ENCODE measurements around the gene PUSL1. TPM values are rescaled to one million over a fixed set of nuclear protein-coding genes. Genes with fewer than 3 reads are reported as not detected.

Gene PUSL1
- total RNA-seq, 2 experiments from 2014 or later: 24.0 to 26.2 TPM

GRCh38 chr1:1268284-1268682, 40.1 kb upstream of the PUSL1 start:
- CTCF ChIA-PET: interaction anchor here (1.0 kb wide), 1 partner anchor 146 kb away, joined by 4 read pairs; no protein-coding TSS in a partner anchor

GRCh38 chr1:1270813-1271212, 37.6 kb upstream of the PUSL1 start:
- no peaks in the 10 kb centered on the region for H3K9me3 Mint-ChIP-seq (ENCODE audit: insufficient read depth)
- peak overlapping the region; percentile 70 for H3K27ac Mint-ChIP-seq
- peaks cover 38% of the 10 kb centered on the region for H3K36me3 Mint-ChIP-seq (ENCODE audit: low read depth)
- ChIA-PET POLR2A (no interaction called here), CTCF (interaction anchor here (1.5 to 1.8 kb wide), 2 partner anchors 21 to 149 kb away, joined by 4 to 7 read pairs; no protein-coding TSS in a partner anchor)
- no peaks in the 10 kb centered on the region for H3K27me3 Mint-ChIP-seq (ENCODE audit: low read depth)
- ATAC-seq: no peak
- DNase-seq: no peak
- peak overlapping the region; percentile 67 for H3K4me3 Mint-ChIP-seq
- peaks cover 42% of the 10 kb centered on the region for H3K4me1 Mint-ChIP-seq (ENCODE audit: low read depth)

More at GRCh38 chr1:1268284-1268682, 40.1 kb upstream of the PUSL1 start:
- Mint-ChIP-seq H3K4me3 (no peak overlapping the region), H3K4me1 (ENCODE audit: low read depth) (peaks cover 38% of the 10 kb centered on the region), H3K9me3 (ENCODE audit: insufficient read depth) (no peaks in the 10 kb centered on the region), H3K27me3 (ENCODE audit: low read depth) (no peaks in the 10 kb centered on the region), H3K36me3 (ENCODE audit: low read depth) (peaks cover 46% of the 10 kb centered on the region), H3K27ac (no peak overlapping the region)
- ATAC-seq (no peak), DNase-seq (no peak)
- POLR2A ChIA-PET: no interaction called here

DNA sequence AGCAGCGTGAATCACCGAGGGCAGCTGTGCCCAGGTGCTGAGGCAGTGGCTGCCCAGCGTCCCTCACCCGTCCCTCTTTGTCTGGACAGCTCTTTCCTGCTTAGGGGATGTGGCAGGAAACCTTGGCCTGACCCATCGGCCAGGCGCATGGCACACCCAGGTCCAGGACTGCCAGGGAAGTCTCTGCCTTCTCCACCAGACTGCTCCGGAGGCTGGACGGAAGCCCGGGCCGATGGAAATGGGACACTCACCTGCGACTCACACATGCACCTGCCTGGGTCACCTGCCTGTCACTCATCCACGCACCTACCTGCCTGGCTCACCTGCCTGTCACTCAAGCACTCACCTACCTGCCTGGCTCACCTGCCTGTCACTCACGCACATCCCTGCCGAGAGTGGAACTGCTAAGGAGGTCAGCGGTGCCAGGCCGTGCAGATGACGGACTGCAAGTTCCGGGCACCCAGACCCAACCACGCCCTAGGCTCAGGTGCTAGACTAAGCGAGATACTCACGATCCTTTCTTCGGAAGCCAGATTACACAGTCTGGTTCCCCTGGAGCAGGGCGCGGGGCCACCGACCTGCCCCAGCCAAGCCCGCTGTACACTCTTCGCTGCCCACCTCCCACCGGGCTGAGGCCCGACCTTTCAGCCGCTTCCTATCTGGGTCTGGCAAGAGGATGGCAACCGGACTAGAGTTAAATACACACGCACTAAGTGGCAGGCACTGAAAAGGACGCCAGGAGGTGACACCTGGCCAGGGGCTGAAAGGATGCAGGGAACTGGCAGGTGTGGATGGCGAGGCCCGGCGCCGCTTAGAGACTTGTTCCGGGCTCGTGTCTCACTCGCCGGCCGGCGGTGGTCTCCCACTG, 35.8 kb upstream of the PUSL1 start:
- CTCF ChIA-PET: interaction anchor here (1.0 to 1.8 kb wide), 3 partner anchors 19 to 155 kb away, joined by 4 to 7 read pairs (median 5); no protein-coding TSS in a partner anchor
- H3K36me3 Mint-ChIP-seq (ENCODE audit: low read depth): peaks cover 29% of the 10 kb centered on the region
- DNase-seq (peak; percentile 38), ATAC-seq (peak; percentile 10)
- no peaks in the 10 kb centered on the region for H3K27me3 Mint-ChIP-seq (ENCODE audit: low read depth)
- H3K4me3 Mint-ChIP-seq: peak overlapping the region; percentile 89
- POLR2A ChIA-PET: interaction anchor here (0.7 to 0.9 kb wide), 2 partner anchors 33 to 314 kb away, joined by 3 read pairs; partner anchors contain the start of gene NOC2L
- H3K27ac Mint-ChIP-seq: peak overlapping the region; percentile 87
- H3K9me3 Mint-ChIP-seq (ENCODE audit: insufficient read depth): no peaks in the 10 kb centered on the region
- peaks cover 39% of the 10 kb centered on the region for H3K4me1 Mint-ChIP-seq (ENCODE audit: low read depth)

GRCh38 chr1:1273209-1273511, 35.2 kb upstream of the PUSL1 start:
- no peaks in the 10 kb centered on the region for H3K27me3 Mint-ChIP-seq (ENCODE audit: low read depth)
- H3K4me1 Mint-ChIP-seq (ENCODE audit: low read depth): peaks cover 39% of the 10 kb centered on the region
- peak overlapping the region; percentile 89 for H3K4me3 Mint-ChIP-seq
- ChIA-PET POLR2A (interaction anchor here (0.9 kb wide), 1 partner anchor 32 kb away, joined by 3 read pairs; no protein-coding TSS in a partner anchor), CTCF (interaction anchor here (1.0 to 1.8 kb wide), 3 partner anchors 18 to 156 kb away, joined by 3 to 5 read pairs (median 4); no protein-coding TSS in a partner anchor)
- H3K9me3 Mint-ChIP-seq (ENCODE audit: insufficient read depth): no peaks in the 10 kb centered on the region
- H3K27ac Mint-ChIP-seq: peak overlapping the region; percentile 87
- peaks cover 29% of the 10 kb centered on the region for H3K36me3 Mint-ChIP-seq (ENCODE audit: low read depth)
- ATAC-seq (peak; percentile 7), DNase-seq (no peak)

DNA sequence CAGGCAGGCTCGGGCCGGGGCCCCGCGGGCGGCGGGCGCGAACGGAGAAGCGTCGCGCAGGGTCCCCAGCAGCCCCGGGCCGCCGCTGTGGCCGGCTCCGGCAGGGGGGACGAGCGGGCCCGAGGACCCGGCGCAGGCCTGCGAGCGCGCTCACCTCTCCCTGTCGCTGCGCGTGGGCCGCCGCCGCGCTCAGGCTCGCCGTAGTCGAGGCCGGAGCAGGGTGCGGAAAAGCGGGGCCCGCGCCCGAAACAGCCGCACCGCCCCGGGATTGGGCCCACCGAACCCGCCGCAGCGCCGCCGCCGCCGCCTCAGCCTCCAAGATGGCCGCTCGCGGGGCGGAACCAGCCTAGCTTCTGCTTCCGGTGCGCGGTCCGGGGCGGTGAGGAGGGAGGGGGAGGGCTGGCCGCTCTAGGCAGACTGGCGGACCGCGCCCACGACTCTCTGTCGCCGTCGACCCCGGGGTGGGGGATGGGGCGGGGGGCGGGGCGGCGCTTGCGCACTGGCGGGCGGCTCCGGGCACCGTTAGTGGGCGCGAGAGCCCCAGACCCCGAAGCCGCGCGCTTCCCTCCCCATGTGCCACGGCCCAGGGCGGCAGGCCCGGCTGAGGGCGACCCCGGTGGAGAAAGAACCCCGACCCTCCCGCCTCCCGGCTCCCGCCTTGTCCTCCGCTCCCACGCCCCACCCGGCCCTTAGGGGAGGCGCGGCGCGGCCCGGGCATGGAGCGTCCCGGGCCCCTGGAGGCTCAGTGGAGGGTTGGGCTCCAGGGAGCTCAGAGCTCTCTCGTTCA, 34.7 kb upstream of the PUSL1 start, which contains the start of gene UBE2J2:
UBE2J2 (minus strand) TSS at position 343 of the 787 bp plus-strand sequence. CDS start 5,862 bp downstream, outside the sequence.
- Mint-ChIP-seq H3K27ac (peak within 1 kb of the TSS; percentile 87), H3K27me3 (ENCODE audit: low read depth) (no peaks in the 10 kb centered on the region), H3K36me3 (ENCODE audit: low read depth) (peaks cover 29% of the 10 kb centered on the region), H3K9me3 (ENCODE audit: insufficient read depth) (no peaks in the 10 kb centered on the region), H3K4me1 (ENCODE audit: low read depth) (peaks cover 39% of the 10 kb centered on the region), H3K4me3 (peak within 1 kb of the TSS; percentile 89)
- peak; percentile 96 for DNase-seq
- CTCF ChIA-PET: interaction anchor here (0.7 to 1.8 kb wide), 4 partner anchors 17 to 156 kb away, joined by 3 to 5 read pairs (median 4); no protein-coding TSS in a partner anchor
- POLR2A ChIA-PET: interaction anchor here (0.9 kb wide), 1 partner anchor 32 kb away, joined by 3 read pairs; no protein-coding TSS in a partner anchor
- peak; percentile 95 for ATAC-seq

DNA sequence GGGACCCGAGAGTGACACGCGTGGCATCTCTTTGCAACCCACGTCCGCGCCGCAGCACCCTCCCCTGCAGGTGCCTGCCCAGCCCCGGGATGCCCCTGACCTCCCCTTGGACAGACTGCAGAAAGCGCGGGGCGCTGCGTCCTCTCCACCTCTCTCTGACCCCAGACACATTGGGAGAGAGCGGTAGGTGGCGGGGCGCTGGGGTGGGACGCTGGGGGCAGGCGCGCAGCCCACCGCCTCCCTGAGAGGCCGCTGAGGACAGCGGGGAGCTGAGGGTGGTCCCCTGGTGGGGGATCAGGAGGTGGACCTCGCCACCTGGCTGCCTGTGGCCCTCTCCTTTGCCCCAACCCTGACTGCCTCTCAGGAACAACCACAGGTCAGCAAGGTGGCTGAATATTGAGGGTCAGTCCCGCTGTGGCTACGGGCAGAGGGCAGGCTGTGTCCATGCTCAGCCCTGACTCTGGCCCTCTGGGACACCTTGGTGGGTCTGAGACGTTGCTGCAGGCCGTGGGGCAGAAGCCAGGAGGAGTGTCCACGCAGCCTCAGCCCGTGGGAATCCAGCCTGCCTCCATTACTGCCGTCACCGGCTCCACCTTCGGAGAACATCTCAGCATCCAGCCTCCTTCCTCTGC, 34.0 kb upstream of the PUSL1 start:
- Mint-ChIP-seq H3K4me1 (ENCODE audit: low read depth) (peaks cover 39% of the 10 kb centered on the region), H3K27me3 (ENCODE audit: low read depth) (no peaks in the 10 kb centered on the region), H3K9me3 (ENCODE audit: insufficient read depth) (no peaks in the 10 kb centered on the region), H3K27ac (peak overlapping the region; percentile 55), H3K36me3 (ENCODE audit: low read depth) (peaks cover 29% of the 10 kb centered on the region), H3K4me3 (peak overlapping the region; percentile 63)
- ChIA-PET CTCF (interaction anchor here (0.7 to 1.8 kb wide), 3 partner anchors 16 to 31 kb away, joined by 3 to 4 read pairs (median 4); no protein-coding TSS in a partner anchor), POLR2A (no interaction called here)
- no peak for DNase-seq
- no peak for ATAC-seq

DNA sequence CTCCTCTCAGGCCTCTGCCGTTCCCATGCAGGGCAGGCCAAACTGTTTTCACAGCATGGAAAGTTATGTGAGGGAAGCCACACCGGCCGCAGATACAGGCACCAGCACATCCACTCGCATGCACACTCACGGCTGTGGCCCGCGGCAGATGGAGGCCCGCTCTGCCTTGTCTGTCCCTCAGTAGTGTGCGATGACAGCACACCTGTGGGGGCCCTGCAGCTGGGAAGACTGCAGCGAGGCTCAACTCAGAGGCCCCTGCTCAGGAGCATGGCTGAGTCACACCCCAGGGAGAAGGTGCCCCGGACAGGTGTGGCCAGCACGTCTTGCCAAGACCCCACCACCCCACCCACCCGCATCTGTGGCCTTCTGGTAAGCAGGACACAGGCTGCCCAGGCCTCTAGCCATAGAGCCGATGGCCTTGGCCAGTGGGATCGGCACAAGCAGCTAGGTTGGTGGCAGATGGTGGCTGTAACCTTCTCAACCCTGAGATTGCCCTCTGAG, 33.4 kb upstream of the PUSL1 start:
- ChIA-PET CTCF (no interaction called here), POLR2A (no interaction called here)
- H3K36me3 Mint-ChIP-seq (ENCODE audit: low read depth): peaks cover 25% of the 10 kb centered on the region
- H3K27me3 Mint-ChIP-seq (ENCODE audit: low read depth): no peaks in the 10 kb centered on the region
- DNase-seq (no peak), ATAC-seq (no peak)
- peaks cover 35% of the 10 kb centered on the region for H3K4me1 Mint-ChIP-seq (ENCODE audit: low read depth)
- H3K4me3 Mint-ChIP-seq: peak overlapping the region; percentile 63
- no peaks in the 10 kb centered on the region for H3K9me3 Mint-ChIP-seq (ENCODE audit: insufficient read depth)
- peak overlapping the region; percentile 55 for H3K27ac Mint-ChIP-seq

- POLR2A ChIA-PET: no interaction called here
- H3K36me3 Mint-ChIP-seq (ENCODE audit: low read depth): peaks cover 16% of the 10 kb centered on the region
- ATAC-seq: no peak
These were observed 32.6 kb upstream of the PUSL1 start for GRCh38 chr1:1275836-1276235.

DNA sequence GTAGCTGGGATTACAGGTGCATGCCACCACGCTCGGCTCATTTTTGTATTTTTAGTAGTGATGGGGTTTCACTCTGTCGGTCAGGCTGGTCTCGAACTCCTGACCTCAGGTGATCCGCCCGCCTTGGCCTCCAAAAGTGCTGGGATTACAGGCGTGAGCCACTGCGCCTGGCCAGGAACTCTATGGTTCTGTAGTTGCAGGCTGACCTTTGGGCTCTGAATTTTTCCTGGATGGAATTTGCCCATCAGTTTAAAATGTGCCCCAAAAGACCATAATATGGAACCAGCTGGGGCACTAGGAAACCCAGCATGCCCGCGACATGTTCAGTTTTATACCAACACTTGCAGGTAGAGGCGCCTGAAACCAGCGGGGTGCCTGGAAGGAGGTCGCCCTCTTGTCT, 29.8 kb upstream of the PUSL1 start:
- ChIA-PET CTCF (no interaction called here), POLR2A (interaction anchor here (0.6 kb wide), 1 partner anchor 47 kb away, joined by 3 read pairs; no protein-coding TSS in a partner anchor)
- H3K36me3 Mint-ChIP-seq (ENCODE audit: low read depth): no peaks in the 10 kb centered on the region
- H3K27me3 Mint-ChIP-seq (ENCODE audit: low read depth): no peaks in the 10 kb centered on the region
- H3K27ac Mint-ChIP-seq: no peak overlapping the region
- H3K4me1 Mint-ChIP-seq (ENCODE audit: low read depth): peaks cover 5% of the 10 kb centered on the region
- no peak overlapping the region for H3K4me3 Mint-ChIP-seq
- no peak for DNase-seq
- no peaks in the 10 kb centered on the region for H3K9me3 Mint-ChIP-seq (ENCODE audit: insufficient read depth)
- no peak for ATAC-seq

More at GRCh38 chr1:1275836-1276235, 32.6 kb upstream of the PUSL1 start:
- Mint-ChIP-seq H3K9me3 (ENCODE audit: insufficient read depth) (no peaks in the 10 kb centered on the region), H3K27me3 (ENCODE audit: low read depth) (no peaks in the 10 kb centered on the region), H3K4me1 (ENCODE audit: low read depth) (peaks cover 26% of the 10 kb centered on the region), H3K4me3 (peak overlapping the region; percentile 46), H3K27ac (no peak overlapping the region)
- no peak for DNase-seq
- CTCF ChIA-PET: no interaction called here

- CTCF ChIA-PET: no interaction called here
- DNase-seq (no peak), ATAC-seq (no peak)
- H3K9me3 Mint-ChIP-seq (ENCODE audit: insufficient read depth): no peaks in the 10 kb centered on the region
- no peaks in the 10 kb centered on the region for H3K27me3 Mint-ChIP-seq (ENCODE audit: low read depth)
- H3K27ac Mint-ChIP-seq: no peak overlapping the region
- peaks cover 5% of the 10 kb centered on the region for H3K4me1 Mint-ChIP-seq (ENCODE audit: low read depth)
- H3K36me3 Mint-ChIP-seq (ENCODE audit: low read depth): no peaks in the 10 kb centered on the region
- POLR2A ChIA-PET: interaction anchor here (0.6 kb wide), 1 partner anchor 47 kb away, joined by 3 read pairs; no protein-coding TSS in a partner anchor
- H3K4me3 Mint-ChIP-seq: no peak overlapping the region
These were observed 29.4 kb upstream of the PUSL1 start for GRCh38 chr1:1279028-1279427.

Data from activated CD8-positive, alpha-beta T cell treated with anti-CD3 and anti-CD28 coated beads, Interleukin-2, amount 10 ng/mL, durations not matched to agents 7 days and 5 days (primary cell).